ENCODE measurements around the gene G3BP2.
"Not testable (repeated sequence)": the region's sequence is repeated elsewhere in the genome, so short reads cannot be mapped to it uniquely, and the experiment has no call there.

G3BP2 gene

DNA sequence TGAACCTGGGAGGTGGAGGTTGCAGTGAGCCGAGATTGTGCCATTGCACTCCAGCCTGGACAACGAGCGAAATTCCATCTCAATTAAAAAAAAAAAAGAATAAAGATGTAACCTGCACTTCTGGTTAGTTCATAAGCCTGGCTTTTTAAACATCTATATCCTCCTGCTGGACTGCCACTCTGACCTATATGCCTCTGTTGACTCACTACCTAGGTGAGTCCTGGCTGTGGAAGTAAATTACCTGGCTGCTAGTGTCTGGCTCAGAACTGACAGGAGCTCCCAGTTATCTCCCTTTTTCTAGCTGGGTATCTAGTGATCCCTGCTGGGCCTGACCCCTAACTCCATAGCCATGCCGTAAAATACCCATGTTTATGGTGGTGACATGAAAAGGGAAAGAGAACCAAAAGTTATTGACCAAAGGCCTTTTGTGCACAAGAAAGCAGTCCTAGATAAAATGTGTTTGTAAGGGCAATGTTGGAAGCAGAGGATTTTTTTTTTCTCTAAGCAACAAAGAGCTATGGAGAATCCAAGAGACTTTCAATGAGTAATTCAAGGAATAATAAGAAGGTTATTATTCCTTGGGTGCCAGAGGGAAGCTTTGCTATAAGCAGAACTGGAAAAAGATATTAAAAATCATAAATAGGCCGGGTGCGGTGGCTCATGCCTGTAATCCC is 10.4 kb upstream of the G3BP2 start:
- no peak for DNase-seq

GRCh38 chr4:75679876-75680575 is 6.8 kb upstream of the G3BP2 start:
- DNase-seq: no peak

GRCh38 chr4:75678965-75679364 is 5.8 kb upstream of the G3BP2 start:
- DNase-seq: no peak

DNA sequence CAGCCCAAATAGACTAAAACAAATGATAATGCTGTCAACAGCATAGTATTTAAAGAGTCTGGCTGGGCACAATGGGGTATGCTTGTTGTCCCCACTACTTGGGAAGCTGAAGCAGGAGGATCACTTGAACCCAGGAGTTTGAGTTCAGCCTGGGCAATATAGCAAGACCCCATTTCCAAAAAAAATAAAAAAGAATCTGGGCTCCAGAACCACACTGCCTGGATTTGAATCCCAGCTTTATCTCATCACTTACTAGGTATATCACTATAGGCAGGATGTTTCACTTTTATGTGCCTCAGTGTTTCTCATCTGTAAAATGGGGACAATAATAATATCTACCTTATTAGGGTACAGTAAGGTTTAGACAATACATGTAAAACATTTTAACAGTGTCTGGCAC is 5.3 kb upstream of the G3BP2 start:
- DNase-seq: no peak

GRCh38 chr4:75675004-75675531 is 1.9 kb upstream of the G3BP2 start:
- no peak for DNase-seq

DNA sequence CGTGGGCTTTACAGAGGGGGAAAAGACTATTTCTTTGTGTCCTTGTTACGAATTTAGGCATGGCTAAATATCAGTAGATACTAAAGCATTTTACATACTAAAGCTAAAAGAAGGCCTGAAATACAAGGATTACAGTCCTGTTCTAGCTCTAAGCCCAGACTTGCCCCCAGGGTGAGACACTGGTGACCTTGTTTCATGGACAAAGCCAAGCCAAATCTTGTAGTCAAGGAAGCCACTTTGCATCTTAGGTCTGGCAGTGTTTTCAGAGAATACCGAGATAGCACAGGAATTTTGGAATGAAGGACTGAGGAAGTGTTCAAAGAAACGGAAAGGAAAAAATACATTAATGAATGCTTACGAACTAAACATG is 733 bp upstream of the G3BP2 start:
- DNase-seq: no peak

- peak; percentile 75 for DNase-seq
Measured at GRCh38 chr4:75672461-75673026, 667 bp downstream of the G3BP2 start.

- DNase-seq: no peak
Measured at GRCh38 chr4:75671802-75672421, 1.3 kb downstream of the G3BP2 start.

GRCh38 chr4:75668596-75668995 is 4.6 kb downstream of the G3BP2 start:
- no peak for DNase-seq

GRCh38 chr4:75667636-75668035 is 5.6 kb downstream of the G3BP2 start:
- DNase-seq: not testable (repeated sequence)

- no peak for DNase-seq
Measured at GRCh38 chr4:75666299-75666698, 6.9 kb downstream of the G3BP2 start.

- not testable (repeated sequence) for DNase-seq
Measured at GRCh38 chr4:75664604-75665003, 8.6 kb downstream of the G3BP2 start.

DNA sequence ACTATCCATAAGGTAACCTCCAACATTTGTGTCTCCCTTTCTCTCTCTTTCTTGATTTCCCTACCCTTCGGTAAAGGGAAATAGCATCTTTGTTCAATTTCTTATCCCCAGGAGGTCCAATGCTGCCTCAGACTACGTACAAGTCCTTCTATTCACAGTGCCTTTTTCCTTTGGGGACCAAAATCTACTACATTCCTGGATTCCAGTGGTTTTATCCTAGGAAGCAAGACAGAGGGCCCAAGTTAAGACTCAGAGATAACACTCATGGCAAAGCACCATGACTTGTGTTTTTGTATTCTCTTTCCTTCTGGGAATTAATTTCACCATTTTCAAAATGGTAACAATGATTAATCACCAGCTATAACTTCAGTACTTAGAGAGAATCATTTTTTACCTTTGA is 10.6 kb downstream of the G3BP2 start:
- DNase-seq: no peak

DNA sequence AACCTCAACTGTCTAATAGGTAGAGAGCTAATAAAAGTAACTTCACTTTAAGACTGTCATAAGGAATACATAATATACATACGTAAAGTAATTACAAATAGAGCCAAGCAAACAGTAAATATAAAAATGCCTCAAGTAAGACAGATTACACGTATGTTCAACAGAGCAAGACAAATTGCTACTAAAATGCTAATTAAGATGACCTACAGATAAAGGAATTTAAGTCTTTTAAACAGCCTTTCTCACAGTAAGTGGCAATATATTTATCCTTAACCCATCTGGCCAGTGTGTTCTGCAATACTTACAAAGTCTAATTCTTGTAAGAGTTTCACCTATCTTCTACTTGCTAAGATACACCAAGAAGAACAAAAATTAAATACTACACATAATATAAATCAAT is 12.7 kb downstream of the G3BP2 start:
- DNase-seq: no peak

DNA sequence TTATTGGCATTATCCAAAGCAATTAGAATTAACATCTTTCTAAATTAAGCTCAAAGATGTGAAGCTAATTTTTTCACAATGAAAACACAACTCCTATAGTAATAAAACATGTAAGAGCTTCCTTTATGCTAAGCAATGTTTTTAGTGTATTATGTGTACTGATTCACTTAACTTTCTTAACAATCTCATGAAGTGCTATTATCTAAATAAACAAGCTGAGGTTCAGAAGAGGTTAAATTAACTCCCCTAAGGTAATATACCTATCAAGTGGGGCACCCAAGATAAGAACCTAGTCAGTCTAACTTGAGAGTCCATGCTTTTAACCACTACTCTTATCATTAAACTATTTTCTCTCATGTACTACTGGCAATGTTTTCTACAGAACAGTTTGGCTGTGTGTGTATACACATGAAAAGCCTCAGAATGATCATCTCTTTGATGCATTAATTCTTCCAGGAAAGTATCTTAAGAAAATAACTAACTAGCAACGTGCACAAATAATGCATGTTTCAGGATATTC is 13.6 kb downstream of the G3BP2 start:
- no peak for DNase-seq

DNA sequence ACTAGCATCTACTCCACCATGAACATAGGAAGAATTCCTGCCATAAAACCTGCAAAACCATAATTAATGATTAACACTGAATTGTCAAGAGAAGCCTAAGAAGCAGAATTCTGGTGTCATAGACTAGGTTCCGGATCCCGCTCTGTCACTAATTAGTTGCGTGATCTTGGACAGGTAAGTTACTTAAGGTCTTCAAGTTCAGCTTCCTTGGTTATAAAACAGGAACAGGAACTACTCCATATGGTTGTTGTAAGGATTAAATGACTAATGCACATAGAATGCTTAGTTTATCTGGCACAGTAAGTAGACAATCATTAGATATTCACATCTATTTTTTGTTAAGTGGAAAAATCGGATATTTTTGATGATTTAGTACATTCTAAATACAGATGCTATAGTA is 14.3 kb downstream of the G3BP2 start:
- DNase-seq: no peak

DNA sequence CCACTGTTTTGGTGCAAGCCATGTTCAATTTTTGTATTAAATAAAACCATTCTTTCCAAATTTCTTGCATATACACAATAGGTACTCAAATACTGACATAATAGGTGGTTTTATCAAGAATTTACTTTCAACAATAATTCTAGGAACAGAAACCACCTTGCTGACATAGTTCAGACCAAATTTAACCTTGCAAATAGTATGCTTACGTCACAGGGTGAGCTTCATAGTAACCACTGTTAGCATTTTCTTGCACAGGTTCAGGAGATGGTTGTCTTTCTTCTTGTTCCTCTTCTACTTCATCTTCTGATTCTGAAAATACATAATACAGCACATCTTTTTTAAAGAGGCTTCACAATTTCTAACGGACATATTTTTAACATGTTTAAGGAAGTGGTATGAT is 17.6 kb downstream of the G3BP2 start:
- DNase-seq: no peak

DNA sequence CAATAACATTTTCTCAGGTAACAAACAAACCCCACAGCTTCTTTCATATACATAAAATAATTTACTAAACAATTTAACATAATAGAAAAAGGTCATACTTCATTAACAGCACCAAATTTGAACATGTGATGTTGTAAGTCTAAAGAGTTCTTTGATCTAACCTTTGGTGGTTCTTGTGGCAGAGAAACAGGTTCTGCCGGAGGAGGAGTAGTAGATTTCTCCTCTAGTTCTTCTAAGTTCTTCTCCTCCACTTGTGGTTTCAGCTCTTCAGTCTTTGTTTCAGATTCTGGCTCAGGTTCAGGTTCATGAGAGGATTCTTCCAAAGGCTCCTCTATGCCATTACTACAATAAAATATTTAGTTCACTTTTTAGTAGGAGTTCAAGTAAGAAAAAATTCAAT is 18.3 kb downstream of the G3BP2 start:
- DNase-seq: no peak

GRCh38 chr4:75653845-75654503 is 19.2 kb downstream of the G3BP2 start:
- no peak for DNase-seq

GRCh38 chr4:75644095-75644494 is 29.1 kb downstream of the G3BP2 start:
- DNase-seq: no peak

GRCh38 chr4:75643651-75644050 is 29.6 kb downstream of the G3BP2 start:
- DNase-seq: no peak

- no peak for DNase-seq
Measured at GRCh38 chr4:75639124-75639695, 34.0 kb downstream of the G3BP2 start.

DNA sequence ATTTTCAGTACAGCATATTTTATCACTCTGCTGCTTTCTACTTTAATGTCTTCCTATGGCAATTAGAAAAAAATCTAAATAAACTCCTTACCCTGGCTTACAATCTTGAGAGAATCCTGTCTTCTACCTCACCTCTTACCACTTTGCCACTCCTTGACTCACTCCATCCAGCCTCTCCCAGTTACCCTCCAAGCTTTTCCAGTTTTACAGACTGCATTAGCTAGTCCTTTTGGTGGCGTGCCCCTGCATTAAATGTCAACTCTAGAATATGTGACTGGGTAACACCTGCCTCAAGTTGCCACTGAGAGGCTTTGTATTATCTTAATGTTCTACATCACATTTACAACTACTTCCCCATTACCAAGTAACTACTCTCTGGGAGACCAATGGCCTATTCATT is 35.4 kb downstream of the G3BP2 start:
- DNase-seq: no peak

Measured in activated CD4-positive, alpha-beta T cell treated with anti-CD3 and anti-CD28 coated beads, Interleukin-2, amount 50 U/mL, for 4 hours (primary cell).